Cardiac ventricle fibroblast (primary cell): Measurements from ENCODE around the gene AGO1. TPM values are rescaled to one million over a fixed set of nuclear protein-coding genes. Genes with fewer than 3 reads are reported as not detected.

Source experiments
- total RNA-seq: library from RNA; depleted of rRNA; stranded (reverse); fragments of >200 nt; gene quantifications from 2 replicates; pipeline ENCODE4 v1.2.3, GENCODE V29; 2015

AGO1 gene
- 9.4 and 13.6 TPM in 2 replicates for total RNA-seq

DNA sequence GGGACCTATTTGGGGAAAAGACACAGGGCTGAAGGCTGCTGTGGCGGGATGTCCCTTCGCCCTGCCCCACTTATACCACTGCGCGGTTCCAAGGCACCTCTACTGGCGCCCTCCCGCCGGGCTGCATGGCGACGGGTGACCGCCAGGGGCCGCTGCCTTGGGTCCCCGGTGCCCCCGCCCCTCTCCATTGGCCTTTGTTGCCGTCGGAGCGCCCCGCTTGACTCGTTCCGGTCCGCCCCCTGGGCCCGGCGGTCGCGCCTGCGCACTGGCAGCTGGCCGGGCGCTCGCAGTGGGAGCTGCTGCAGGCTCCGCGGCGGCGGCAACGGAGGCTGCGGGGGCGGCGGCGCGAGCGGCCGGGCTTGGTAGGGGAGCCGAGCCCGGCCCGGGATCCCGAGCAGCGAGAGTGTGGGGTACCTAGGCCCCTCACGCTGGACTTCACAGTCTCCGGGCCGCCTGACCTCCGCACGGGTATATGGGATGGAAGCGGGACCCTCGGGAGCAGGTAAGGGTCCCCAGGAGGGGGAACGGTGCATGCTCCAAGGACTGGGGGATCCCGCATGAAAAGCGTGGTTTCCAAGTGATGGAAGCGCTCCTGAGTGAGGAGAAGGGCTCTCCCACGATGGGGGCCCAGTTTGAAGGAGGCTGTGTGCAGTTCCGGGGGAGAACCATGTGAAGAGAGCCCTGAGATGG lies at the start of gene AGO1:
TSS of gene AGO1 (plus strand) at position 265 of the 690 bp plus-strand sequence. CDS start at position 478, 213 bp downstream.

DNA sequence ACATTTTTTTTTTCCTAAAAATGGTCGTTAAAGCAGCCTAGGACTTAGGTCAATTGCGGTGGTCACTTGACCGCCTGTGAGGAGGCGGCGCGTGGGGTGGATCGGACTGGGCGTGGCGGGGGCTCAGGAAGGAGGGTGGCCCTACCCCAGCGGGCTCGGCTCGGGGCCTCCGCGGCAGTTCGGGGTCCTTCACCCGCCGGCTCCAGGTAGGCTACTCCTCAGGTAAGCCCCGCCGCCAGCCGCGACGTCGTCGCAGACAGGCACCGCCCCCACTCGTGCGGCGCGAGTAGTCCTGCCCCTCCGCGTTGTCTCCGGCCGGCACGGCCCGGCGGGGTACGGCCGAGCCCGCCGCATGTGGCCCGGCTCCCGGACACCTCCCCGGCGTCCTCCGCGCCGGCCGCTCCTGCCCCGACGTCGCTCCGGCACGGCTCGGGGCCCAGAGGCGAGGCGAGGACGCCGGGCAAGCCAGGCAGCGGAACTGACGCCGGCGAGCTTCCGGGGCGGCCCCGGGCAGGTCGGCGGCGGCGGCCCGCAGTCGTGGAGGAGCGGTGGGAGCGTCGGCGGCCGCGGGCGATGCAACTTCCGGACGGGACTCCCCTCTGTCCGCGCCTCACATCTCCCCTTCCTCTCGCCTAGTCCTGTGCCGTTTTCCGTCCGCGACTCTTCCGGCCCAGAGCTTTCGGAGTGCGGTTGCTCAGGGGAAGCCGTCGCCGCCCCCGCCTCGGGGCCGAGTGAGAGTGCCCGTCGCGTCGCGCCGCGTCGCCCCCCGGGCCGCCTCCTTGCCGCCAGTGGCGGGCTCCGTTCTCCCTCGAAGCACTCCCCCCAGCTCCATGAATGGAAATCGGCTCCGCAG lies 47.8 kb downstream of the AGO1 start, which contains the start of gene AGO3:
TSS of gene AGO3 (plus strand) at position 513 of the 853 bp plus-strand sequence. CDS start at position 835, 322 bp downstream.

Other genes with a start within 250 kb of the AGO1 start
- gene PSMB2, start 241.7 kb upstream of the AGO1 start, total RNA-seq, result 37.7 and 47.2 TPM in 2 replicates
- gene C1orf216, start 164.3 kb upstream of the AGO1 start, total RNA-seq, result 18.2 and 21.0 TPM in 2 replicates
- gene CLSPN, start 113.2 kb upstream of the AGO1 start, total RNA-seq, result 0.37 and 2.8 TPM in 2 replicates
- 4.1 and 4.2 TPM in 2 replicates for gene AGO4, start 75.2 kb upstream of the AGO1 start, total RNA-seq
- 9.1 and 10.9 TPM in 2 replicates for gene AGO3, start 47.9 kb downstream of the AGO1 start, total RNA-seq
- not detected in 2 replicates for gene TEKT2, start 200.9 kb downstream of the AGO1 start, total RNA-seq
- 28.8 and 32.7 TPM in 2 replicates for gene ADPRS, start 205.7 kb downstream of the AGO1 start, total RNA-seq
- 1.8 and 2.5 TPM in 2 replicates for gene COL8A2, start 242.0 kb downstream of the AGO1 start, total RNA-seq